ENCODE measurements around the gene PPFIA1. TPM values are rescaled to one million over a fixed set of nuclear protein-coding genes. Genes with fewer than 3 reads are reported as not detected.

Gene PPFIA1
- total RNA-seq, 2 experiments from 2014 or later = 34.6 to 53.9 TPM

DNA sequence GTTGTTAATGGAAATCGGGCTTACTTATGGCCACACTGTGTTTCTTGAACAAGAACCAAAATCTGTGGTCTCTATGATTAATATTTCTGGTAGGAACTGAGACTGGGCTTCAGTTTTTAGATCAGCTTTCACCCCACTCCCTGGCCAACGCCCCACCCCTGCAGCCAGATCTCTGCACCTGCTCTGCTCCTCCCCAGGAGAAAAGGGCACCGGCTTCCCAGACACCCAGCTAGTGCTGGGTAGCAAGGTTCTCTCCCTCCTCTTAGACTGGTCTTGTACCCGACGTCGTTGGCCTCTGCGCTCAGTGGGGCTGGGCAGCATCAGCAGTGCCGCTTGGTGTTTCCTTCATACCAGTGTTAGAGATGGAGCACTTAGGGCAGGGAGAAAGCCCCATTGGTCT, 110.9 kb downstream of the PPFIA1 start:
- BruUV-seq (replicated peaks) = no TSS peak
- POLR2A ChIA-PET = no interaction called here
- Histone ChIP-seq H3K4me1 (ENCODE audit: insufficient read depth, low read length, poor library complexity, severe bottlenecking) (no peaks in the 10 kb centered on the region), H3K9me2 (ENCODE audit: insufficient read depth, low read length) (no peaks in the 10 kb centered on the region), H3K79me2 (ENCODE audit: insufficient read depth, low read depth, low read length) (no peaks in the 10 kb centered on the region), H3K27ac (ENCODE audit: low read depth, low read length, poor library complexity, severe bottlenecking) (no peak overlapping the region), H2AFZ (ENCODE audit: low read length) (no peak overlapping the region), H3K4me2 (ENCODE audit: low read length) (no peak overlapping the region), H3K9me3 (ENCODE audit: low read length) (no peaks in the 10 kb centered on the region), H4K20me1 (ENCODE audit: insufficient read depth, low read length) (no peaks in the 10 kb centered on the region), H3K4me3 (ENCODE audit: low read depth, low read length, poor library complexity, severe bottlenecking) (no peak overlapping the region), H3K36me3 (ENCODE audit: insufficient read depth, low read length) (peaks cover 48% of the 10 kb centered on the region)
- intact Hi-C loops (cut with micrococcal nuclease; ENCODE audit: unreplicated experiment) = no loop called here
- DNase-seq (ENCODE audit: low spot score) = no peak
- CTCF ChIA-PET (ENCODE audit: unreplicated experiment) = no interaction called here
- no peak for TF ChIP-seq EZH2phosphoT487 (IDR thresholded peaks at IDR 0.05; ENCODE audit: borderline replicate concordance, low read depth, low read length)
- TF ChIP-seq, protein P1, sequence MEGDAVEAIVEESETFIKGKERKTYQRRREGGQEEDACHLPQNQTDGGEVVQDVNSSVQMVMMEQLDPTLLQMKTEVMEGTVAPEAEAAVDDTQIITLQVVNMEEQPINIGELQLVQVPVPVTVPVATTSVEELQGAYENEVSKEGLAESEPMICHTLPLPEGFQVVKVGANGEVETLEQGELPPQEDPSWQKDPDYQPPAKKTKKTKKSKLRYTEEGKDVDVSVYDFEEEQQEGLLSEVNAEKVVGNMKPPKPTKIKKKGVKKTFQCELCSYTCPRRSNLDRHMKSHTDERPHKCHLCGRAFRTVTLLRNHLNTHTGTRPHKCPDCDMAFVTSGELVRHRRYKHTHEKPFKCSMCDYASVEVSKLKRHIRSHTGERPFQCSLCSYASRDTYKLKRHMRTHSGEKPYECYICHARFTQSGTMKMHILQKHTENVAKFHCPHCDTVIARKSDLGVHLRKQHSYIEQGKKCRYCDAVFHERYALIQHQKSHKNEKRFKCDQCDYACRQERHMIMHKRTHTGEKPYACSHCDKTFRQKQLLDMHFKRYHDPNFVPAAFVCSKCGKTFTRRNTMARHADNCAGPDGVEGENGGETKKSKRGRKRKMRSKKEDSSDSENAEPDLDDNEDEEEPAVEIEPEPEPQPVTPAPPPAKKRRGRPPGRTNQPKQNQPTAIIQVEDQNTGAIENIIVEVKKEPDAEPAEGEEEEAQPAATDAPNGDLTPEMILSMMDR (conservative IDR thresholded peaks at IDR 0.05; ENCODE audit: low read length) = no peak

- H3K9me2 ChIP-seq (ENCODE audit: insufficient read depth, low read length) = no peaks in the 10 kb centered on the region
- no peak overlapping the region for H3K4me2 ChIP-seq (ENCODE audit: low read length)
- intact Hi-C loops (cut with micrococcal nuclease; ENCODE audit: unreplicated experiment) = no loop called here
- no peaks in the 10 kb centered on the region for H3K9me3 ChIP-seq (ENCODE audit: low read length)
- CTCF ChIA-PET (ENCODE audit: unreplicated experiment) = no interaction called here
- no peaks in the 10 kb centered on the region for H3K4me1 ChIP-seq (ENCODE audit: insufficient read depth, low read length, poor library complexity, severe bottlenecking)
- no peak overlapping the region for H3K27ac ChIP-seq (ENCODE audit: low read depth, low read length, poor library complexity, severe bottlenecking)
- POLR2A ChIA-PET = no interaction called here
- no TSS peak for BruUV-seq (replicated peaks)
- H2AFZ ChIP-seq (ENCODE audit: low read length) = no peak overlapping the region
- peaks cover 41% of the 10 kb centered on the region for H3K36me3 ChIP-seq (ENCODE audit: insufficient read depth, low read length)
- H3K4me3 ChIP-seq (ENCODE audit: low read depth, low read length, poor library complexity, severe bottlenecking) = no peak overlapping the region
- DNase-seq (ENCODE audit: low spot score) = no peak
- TF ChIP-seq, protein P1 (conservative IDR thresholded peaks at IDR 0.05; ENCODE audit: low read length) = no peak
- no peak for TF ChIP-seq EZH2phosphoT487 (IDR thresholded peaks at IDR 0.05; ENCODE audit: borderline replicate concordance, low read depth, low read length)
- no peaks in the 10 kb centered on the region for H3K79me2 ChIP-seq (ENCODE audit: insufficient read depth, low read depth, low read length)
- H4K20me1 ChIP-seq (ENCODE audit: insufficient read depth, low read length) = no peaks in the 10 kb centered on the region
Measured at GRCh38 chr11:70381872-70382861, 111.7 kb downstream of the PPFIA1 start.
